ENCODE results near the gene NFKBIZ. TPM values are rescaled to one million over a fixed set of nuclear protein-coding genes. Genes with fewer than 3 reads are reported as not detected.
"Not testable (repeated sequence)": the region's sequence is repeated elsewhere in the genome, so short reads cannot be mapped to it uniquely, and the experiment has no call there.

The NFKBIZ gene
- total RNA-seq, 1 donor from 2014 or later = 8.9 TPM

DNA sequence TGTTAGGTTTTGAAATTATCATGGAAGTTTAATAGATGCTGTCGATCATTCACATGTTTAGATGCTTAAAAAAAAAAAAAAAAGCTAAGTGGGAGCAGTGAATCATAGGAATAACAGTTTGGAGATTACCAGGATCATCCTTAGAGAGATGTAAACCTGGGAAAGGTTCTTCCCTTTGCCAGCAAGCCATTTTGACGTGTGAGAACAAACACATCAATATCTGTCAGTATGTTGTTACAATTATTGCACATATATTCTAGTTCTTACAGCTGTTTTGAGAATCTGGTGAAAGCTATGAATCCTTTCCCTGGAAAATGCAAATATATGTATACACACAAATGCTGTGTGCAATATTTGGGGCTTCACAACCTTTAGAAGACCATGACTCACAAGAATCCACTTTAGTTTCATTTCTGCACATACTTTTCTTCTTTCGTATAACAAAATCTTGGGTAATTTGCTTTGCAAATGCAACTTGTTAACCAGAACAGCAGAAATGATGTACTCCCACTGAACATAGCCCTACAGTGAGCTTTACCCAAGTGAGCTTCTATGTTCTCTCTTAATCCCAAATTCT, 12.0 kb downstream of the NFKBIZ start:
- no peak overlapping the region for H3K4me3 Mint-ChIP-seq (ENCODE audit: unreplicated experiment)

DNA sequence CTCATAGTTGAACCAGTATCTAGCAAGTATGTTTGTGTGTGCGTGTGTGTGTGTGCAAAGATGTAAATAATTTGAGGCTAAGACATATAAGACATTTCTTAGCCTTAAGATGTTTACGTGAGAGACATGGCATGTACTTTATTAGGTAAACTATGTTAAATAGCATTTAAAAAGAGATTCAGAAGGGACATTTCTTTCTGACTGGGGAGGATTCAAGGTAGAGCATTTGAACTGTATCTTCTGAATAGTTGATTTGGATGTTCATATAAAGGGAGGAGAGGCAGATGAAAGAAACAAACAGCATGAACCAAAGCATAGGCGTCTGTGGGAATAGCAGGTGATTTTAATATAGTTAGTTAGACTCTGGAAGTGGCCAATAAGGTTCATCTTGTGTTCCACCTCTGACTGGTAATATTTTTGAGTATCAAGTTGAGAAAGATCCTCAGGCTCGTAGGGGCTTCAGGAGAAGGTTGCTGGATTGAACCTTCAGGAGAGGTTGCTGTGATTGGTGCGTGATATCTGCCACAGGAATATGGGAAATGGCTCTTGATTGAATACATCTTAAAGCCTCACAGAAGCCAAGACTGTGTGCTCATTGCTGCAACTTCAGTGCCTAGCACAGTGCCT, 12.6 kb downstream of the NFKBIZ start:
- Mint-ChIP-seq H3K27me3 (ENCODE audit: unreplicated experiment) (no peaks in the 10 kb centered on the region), H3K27ac (ENCODE audit: unreplicated experiment) (no peak overlapping the region)
- TF ChIP-seq, protein P1, sequence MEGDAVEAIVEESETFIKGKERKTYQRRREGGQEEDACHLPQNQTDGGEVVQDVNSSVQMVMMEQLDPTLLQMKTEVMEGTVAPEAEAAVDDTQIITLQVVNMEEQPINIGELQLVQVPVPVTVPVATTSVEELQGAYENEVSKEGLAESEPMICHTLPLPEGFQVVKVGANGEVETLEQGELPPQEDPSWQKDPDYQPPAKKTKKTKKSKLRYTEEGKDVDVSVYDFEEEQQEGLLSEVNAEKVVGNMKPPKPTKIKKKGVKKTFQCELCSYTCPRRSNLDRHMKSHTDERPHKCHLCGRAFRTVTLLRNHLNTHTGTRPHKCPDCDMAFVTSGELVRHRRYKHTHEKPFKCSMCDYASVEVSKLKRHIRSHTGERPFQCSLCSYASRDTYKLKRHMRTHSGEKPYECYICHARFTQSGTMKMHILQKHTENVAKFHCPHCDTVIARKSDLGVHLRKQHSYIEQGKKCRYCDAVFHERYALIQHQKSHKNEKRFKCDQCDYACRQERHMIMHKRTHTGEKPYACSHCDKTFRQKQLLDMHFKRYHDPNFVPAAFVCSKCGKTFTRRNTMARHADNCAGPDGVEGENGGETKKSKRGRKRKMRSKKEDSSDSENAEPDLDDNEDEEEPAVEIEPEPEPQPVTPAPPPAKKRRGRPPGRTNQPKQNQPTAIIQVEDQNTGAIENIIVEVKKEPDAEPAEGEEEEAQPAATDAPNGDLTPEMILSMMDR (IDR thresholded peaks at IDR 0.05; ENCODE audit: partially characterized antibody, unreplicated experiment) = no peak

More for the DNA sequence above, 12.0 kb downstream of the NFKBIZ start:
- TF ChIP-seq, protein P1 (IDR thresholded peaks at IDR 0.05; ENCODE audit: partially characterized antibody, unreplicated experiment) = no peak
- Mint-ChIP-seq H3K9me3 (ENCODE audit: unreplicated experiment) (no peaks in the 10 kb centered on the region), H3K36me3 (ENCODE audit: unreplicated experiment) (no peaks in the 10 kb centered on the region), H3K4me1 (ENCODE audit: low read depth, unreplicated experiment) (no peaks in the 10 kb centered on the region), H3K27ac (ENCODE audit: unreplicated experiment) (no peak overlapping the region), H3K27me3 (ENCODE audit: unreplicated experiment) (no peaks in the 10 kb centered on the region)
- no peak for DNase-seq

DNA sequence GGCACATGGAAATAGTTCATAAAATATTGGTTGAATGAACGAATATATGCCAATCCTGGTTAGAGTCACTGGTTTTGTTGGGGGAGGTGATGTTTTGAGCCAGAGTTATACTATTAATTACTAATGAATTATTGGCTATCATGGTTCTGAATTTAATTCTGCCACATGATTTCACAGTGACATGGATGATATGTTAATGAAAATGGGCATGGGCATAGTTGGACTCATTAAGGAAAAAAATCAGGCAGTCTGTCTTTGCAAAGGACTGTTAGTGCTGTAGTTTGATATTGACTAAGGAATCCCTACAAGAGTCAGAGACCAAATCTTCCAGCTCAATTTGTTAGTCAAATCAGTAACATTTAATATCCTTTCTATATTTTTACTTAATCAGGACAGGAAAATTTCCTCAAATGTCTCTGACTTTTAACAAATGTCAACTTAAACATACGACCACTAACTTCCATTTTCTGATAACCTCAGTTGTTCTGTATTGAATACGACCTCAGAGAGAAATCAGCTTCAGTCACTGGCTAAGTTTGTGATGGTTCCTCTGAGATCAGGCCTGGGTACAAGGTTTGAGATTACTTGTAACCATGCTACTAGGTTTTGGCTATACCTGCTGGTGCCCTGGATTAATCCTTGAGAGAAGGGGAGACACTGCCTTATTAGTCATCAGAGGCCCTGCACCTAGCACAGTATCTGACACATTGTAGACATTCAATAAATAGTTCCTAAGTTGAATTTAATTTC, 13.3 kb downstream of the NFKBIZ start:
- TF ChIP-seq, protein P1 (IDR thresholded peaks at IDR 0.05; ENCODE audit: partially characterized antibody, unreplicated experiment) = no peak
- peaks cover under 1% of the 10 kb centered on the region for H3K4me1 Mint-ChIP-seq (ENCODE audit: low read depth, unreplicated experiment)
- no peak for DNase-seq
- no peak overlapping the region for H3K27ac Mint-ChIP-seq (ENCODE audit: unreplicated experiment)
- H3K9me3 Mint-ChIP-seq (ENCODE audit: unreplicated experiment) = no peaks in the 10 kb centered on the region
- no peaks in the 10 kb centered on the region for H3K36me3 Mint-ChIP-seq (ENCODE audit: unreplicated experiment)
- H3K27me3 Mint-ChIP-seq (ENCODE audit: unreplicated experiment) = no peaks in the 10 kb centered on the region
- H3K4me3 Mint-ChIP-seq (ENCODE audit: unreplicated experiment) = no peak overlapping the region

More for the DNA sequence above, 12.6 kb downstream of the NFKBIZ start:
- no peak overlapping the region for H3K4me3 Mint-ChIP-seq (ENCODE audit: unreplicated experiment)
- DNase-seq = no peak
- H3K9me3 Mint-ChIP-seq (ENCODE audit: unreplicated experiment) = no peaks in the 10 kb centered on the region
- H3K36me3 Mint-ChIP-seq (ENCODE audit: unreplicated experiment) = no peaks in the 10 kb centered on the region
- H3K4me1 Mint-ChIP-seq (ENCODE audit: low read depth, unreplicated experiment) = no peaks in the 10 kb centered on the region

DNA sequence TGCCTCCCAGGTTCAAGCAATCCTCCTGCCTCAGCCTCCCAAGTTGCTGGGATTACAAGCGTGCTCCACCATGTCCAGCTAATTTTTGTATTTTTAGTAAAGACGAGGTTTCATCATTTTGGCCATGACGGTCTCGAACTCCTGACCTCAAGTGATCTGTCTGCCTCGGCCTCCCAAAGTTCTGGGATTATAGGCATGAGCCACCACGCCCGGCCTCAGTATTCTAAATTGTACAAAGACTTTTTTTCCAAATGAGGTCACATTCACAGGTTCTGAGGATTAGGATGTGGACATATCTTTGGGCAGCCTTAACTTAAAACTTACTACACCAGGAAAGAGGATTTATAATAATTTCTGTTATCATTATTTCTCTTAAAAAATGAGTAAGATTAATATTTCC, 15.6 kb downstream of the NFKBIZ start:
- H3K9me3 Mint-ChIP-seq (ENCODE audit: unreplicated experiment); DNase-seq; H3K27me3 Mint-ChIP-seq (ENCODE audit: unreplicated experiment); H3K4me1 Mint-ChIP-seq (ENCODE audit: low read depth, unreplicated experiment); H3K36me3 Mint-ChIP-seq (ENCODE audit: unreplicated experiment); H3K4me3 Mint-ChIP-seq (ENCODE audit: unreplicated experiment); H3K27ac Mint-ChIP-seq (ENCODE audit: unreplicated experiment): not testable (repeated sequence)

DNA sequence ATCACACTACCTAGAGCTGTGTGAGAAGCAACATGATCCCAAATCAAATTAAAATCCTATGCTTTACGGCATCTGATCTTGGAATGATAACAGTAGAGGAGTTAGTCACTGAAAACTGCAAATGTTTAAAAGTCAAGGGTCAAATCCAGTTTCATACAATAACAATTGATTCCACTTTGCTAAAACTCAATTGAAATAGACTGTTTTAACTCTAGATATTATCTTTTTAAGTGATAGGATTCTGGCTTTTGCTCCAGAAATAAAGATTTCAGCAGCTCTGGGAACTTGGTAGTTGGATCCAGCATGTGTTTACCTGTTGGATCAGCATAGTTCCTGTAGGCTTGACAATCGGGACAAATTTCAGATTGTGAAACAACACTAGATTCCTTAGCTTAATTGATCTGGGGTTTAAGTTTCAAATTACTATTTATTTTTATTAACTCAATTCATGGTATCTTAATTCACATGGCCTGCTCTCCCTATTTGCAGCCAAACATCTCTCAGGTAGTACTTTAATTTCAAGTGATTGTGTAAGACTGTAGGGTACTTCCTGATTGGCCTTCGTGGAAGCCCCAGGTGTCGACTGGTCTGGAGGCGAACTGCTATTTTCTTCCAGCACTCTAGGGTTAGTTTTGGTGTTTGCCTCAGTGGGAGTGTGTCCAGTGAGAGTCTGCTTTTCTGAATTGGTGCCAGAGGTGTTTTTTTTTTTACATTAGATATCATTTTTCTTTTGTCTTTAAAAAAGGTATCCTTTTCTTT, 16.6 kb downstream of the NFKBIZ start:
- no peaks in the 10 kb centered on the region for H3K27me3 Mint-ChIP-seq (ENCODE audit: unreplicated experiment)

More for the DNA sequence above, 16.6 kb downstream of the NFKBIZ start:
- Mint-ChIP-seq H3K27ac (ENCODE audit: unreplicated experiment) (no peak overlapping the region), H3K4me1 (ENCODE audit: low read depth, unreplicated experiment) (peaks cover 2% of the 10 kb centered on the region), H3K4me3 (ENCODE audit: unreplicated experiment) (no peak overlapping the region), H3K36me3 (ENCODE audit: unreplicated experiment) (no peaks in the 10 kb centered on the region), H3K9me3 (ENCODE audit: unreplicated experiment) (no peaks in the 10 kb centered on the region)
- TF ChIP-seq, protein P1 (IDR thresholded peaks at IDR 0.05; ENCODE audit: partially characterized antibody, unreplicated experiment) = no peak
- no peak for DNase-seq

All from glutamatergic neuron (in vitro differentiated cells).